ENCODE measurements around the gene TNF.

DNA sequence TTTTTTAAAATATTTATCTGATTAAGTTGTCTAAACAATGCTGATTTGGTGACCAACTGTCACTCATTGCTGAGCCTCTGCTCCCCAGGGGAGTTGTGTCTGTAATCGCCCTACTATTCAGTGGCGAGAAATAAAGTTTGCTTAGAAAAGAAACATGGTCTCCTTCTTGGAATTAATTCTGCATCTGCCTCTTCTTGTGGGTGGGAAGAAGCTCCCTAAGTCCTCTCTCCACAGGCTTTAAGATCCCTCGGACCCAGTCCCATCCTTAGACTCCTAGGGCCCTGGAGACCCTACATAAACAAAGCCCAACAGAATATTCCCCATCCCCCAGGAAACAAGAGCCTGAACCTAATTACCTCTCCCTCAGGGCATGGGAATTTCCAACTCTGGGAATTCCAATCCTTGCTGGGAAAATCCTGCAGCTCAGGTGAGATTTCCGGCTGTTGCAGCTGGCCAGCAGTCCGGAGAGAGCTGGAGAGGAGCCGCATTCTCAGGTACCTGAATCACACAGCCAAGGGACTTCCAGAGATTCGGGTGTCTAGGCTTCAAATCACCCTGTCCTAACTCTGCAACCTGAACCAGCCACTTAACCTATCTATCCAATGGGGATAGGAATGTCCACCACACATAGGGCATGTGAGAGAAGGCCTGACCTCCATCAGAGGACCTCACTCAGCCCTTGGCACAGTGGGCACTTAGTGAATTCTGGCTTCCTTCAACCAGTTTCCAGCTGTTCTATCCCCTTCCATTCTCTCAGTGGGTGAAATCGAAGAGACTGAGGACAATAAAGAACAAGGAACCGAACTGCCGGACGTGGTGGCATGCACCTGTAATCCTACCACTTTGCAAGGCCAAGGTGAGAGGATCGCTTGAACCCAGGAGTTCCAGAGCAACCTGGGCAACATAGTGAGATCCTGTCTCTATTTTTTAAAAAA, 3.1 kb downstream of the TNF start:
- TF ChIP-seq, protein P1, sequence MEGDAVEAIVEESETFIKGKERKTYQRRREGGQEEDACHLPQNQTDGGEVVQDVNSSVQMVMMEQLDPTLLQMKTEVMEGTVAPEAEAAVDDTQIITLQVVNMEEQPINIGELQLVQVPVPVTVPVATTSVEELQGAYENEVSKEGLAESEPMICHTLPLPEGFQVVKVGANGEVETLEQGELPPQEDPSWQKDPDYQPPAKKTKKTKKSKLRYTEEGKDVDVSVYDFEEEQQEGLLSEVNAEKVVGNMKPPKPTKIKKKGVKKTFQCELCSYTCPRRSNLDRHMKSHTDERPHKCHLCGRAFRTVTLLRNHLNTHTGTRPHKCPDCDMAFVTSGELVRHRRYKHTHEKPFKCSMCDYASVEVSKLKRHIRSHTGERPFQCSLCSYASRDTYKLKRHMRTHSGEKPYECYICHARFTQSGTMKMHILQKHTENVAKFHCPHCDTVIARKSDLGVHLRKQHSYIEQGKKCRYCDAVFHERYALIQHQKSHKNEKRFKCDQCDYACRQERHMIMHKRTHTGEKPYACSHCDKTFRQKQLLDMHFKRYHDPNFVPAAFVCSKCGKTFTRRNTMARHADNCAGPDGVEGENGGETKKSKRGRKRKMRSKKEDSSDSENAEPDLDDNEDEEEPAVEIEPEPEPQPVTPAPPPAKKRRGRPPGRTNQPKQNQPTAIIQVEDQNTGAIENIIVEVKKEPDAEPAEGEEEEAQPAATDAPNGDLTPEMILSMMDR (IDR thresholded peaks at IDR 0.05): no peak
- TF ChIP-seq, protein P2, sequence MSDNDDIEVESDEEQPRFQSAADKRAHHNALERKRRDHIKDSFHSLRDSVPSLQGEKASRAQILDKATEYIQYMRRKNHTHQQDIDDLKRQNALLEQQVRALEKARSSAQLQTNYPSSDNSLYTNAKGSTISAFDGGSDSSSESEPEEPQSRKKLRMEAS (CRISPR knock-in tag; IDR thresholded peaks at IDR 0.05): no peak
- TF ChIP-seq RELA (CRISPR knock-in tag; IDR thresholded peaks at IDR 0.05; ENCODE audit: borderline replicate concordance): no peak
- TF ChIP-seq FOXJ3 (CRISPR knock-in tag; IDR thresholded peaks at IDR 0.05; ENCODE audit: borderline replicate concordance): no peak
- TF ChIP-seq TCF7 (CRISPR knock-in tag; IDR thresholded peaks at IDR 0.05; ENCODE audit: low read depth): no peak
- TF ChIP-seq SP1 (CRISPR knock-in tag; conservative IDR thresholded peaks at IDR 0.05): no peak
- no peak for TF ChIP-seq ESRRA (CRISPR knock-in tag; IDR thresholded peaks at IDR 0.05; ENCODE audit: borderline replicate concordance)
- TF ChIP-seq, protein P3, sequence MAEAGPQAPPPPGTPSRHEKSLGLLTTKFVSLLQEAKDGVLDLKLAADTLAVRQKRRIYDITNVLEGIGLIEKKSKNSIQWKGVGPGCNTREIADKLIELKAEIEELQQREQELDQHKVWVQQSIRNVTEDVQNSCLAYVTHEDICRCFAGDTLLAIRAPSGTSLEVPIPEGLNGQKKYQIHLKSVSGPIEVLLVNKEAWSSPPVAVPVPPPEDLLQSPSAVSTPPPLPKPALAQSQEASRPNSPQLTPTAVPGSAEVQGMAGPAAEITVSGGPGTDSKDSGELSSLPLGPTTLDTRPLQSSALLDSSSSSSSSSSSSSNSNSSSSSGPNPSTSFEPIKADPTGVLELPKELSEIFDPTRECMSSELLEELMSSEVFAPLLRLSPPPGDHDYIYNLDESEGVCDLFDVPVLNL (CRISPR knock-in tag; IDR thresholded peaks at IDR 0.05; ENCODE audit: borderline replicate concordance, low read depth): no peak
- TF ChIP-seq, protein P4, sequence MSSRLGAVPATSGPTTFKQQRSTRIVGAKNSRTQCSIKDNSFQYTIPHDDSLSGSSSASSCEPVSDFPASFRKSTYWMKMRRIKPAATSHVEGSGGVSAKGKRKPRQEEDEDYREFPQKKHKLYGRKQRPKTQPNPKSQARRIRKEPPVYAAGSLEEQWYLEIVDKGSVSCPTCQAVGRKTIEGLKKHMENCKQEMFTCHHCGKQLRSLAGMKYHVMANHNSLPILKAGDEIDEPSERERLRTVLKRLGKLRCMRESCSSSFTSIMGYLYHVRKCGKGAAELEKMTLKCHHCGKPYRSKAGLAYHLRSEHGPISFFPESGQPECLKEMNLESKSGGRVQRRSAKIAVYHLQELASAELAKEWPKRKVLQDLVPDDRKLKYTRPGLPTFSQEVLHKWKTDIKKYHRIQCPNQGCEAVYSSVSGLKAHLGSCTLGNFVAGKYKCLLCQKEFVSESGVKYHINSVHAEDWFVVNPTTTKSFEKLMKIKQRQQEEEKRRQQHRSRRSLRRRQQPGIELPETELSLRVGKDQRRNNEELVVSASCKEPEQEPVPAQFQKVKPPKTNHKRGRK (CRISPR knock-in tag; IDR thresholded peaks at IDR 0.05; ENCODE audit: borderline replicate concordance): no peak
- TF ChIP-seq, protein P5, sequence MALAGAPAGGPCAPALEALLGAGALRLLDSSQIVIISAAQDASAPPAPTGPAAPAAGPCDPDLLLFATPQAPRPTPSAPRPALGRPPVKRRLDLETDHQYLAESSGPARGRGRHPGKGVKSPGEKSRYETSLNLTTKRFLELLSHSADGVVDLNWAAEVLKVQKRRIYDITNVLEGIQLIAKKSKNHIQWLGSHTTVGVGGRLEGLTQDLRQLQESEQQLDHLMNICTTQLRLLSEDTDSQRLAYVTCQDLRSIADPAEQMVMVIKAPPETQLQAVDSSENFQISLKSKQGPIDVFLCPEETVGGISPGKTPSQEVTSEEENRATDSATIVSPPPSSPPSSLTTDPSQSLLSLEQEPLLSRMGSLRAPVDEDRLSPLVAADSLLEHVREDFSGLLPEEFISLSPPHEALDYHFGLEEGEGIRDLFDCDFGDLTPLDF (CRISPR knock-in tag; IDR thresholded peaks at IDR 0.05): no peak
- no peak for TF ChIP-seq ATF1 (CRISPR knock-in tag; IDR thresholded peaks at IDR 0.05)
- TF ChIP-seq, protein P6, sequence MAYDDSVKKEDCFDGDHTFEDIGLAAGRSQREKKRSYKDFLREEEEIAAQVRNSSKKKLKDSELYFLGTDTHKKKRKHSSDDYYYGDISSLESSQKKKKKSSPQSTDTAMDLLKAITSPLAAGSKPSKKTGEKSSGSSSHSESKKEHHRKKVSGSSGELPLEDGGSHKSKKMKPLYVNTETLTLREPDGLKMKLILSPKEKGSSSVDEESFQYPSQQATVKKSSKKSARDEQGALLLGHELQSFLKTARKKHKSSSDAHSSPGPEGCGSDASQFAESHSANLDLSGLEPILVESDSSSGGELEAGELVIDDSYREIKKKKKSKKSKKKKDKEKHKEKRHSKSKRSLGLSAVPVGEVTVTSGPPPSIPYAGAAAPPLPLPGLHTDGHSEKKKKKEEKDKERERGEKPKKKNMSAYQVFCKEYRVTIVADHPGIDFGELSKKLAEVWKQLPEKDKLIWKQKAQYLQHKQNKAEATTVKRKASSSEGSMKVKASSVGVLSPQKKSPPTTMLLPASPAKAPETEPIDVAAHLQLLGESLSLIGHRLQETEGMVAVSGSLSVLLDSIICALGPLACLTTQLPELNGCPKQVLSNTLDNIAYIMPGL (CRISPR knock-in tag; IDR thresholded peaks at IDR 0.05): no peak
- TF ChIP-seq ZNF423 (CRISPR knock-in tag; IDR thresholded peaks at IDR 0.05): no peak
- TF ChIP-seq JUN (CRISPR knock-in tag; IDR thresholded peaks at IDR 0.05): no peak
